Measurements from ENCODE around the gene SUPV3L1.

SUPV3L1 gene

GRCh38 chr10:69234447-69234846, 54.4 kb downstream of the SUPV3L1 start:
- Histone ChIP-seq H3K27me3 (ENCODE audit: insufficient read depth, low read depth, severe bottlenecking) (no peaks in the 10 kb centered on the region), H3K36me3 (no peaks in the 10 kb centered on the region), H3K27ac (no peak overlapping the region), H3K4me3 (ENCODE audit: low read depth, low read length) (no peak overlapping the region), H3K9me3 (ENCODE audit: severe bottlenecking) (no peaks in the 10 kb centered on the region)
- no peak for DNase-seq
- TF ChIP-seq CTCF (IDR thresholded peaks at IDR 0.05; ENCODE audit: low read depth, low read length): no peak

GRCh38 chr10:69237528-69238159, 57.6 kb downstream of the SUPV3L1 start:
- no peaks in the 10 kb centered on the region for H3K36me3 ChIP-seq
- TF ChIP-seq CTCF (IDR thresholded peaks at IDR 0.05; ENCODE audit: low read depth, low read length): peak; percentile 92
- no peak overlapping the region for H3K4me3 ChIP-seq (ENCODE audit: low read depth, low read length)
- peak; percentile 88 for DNase-seq
- no peak overlapping the region for H3K27ac ChIP-seq
- H3K9me3 ChIP-seq (ENCODE audit: severe bottlenecking): no peaks in the 10 kb centered on the region
- no peaks in the 10 kb centered on the region for H3K27me3 ChIP-seq (ENCODE audit: insufficient read depth, low read depth, severe bottlenecking)

GRCh38 chr10:69239136-69239535, 59.1 kb downstream of the SUPV3L1 start:
- Histone ChIP-seq H3K27ac (no peak overlapping the region), H3K27me3 (ENCODE audit: insufficient read depth, low read depth, severe bottlenecking) (no peaks in the 10 kb centered on the region), H3K36me3 (no peaks in the 10 kb centered on the region), H3K4me3 (ENCODE audit: low read depth, low read length) (no peak overlapping the region), H3K9me3 (ENCODE audit: severe bottlenecking) (no peaks in the 10 kb centered on the region)
- TF ChIP-seq CTCF (IDR thresholded peaks at IDR 0.05; ENCODE audit: low read depth, low read length): no peak
- DNase-seq: no peak

- Histone ChIP-seq H3K27me3 (ENCODE audit: insufficient read depth, low read depth, severe bottlenecking) (no peaks in the 10 kb centered on the region), H3K36me3 (no peaks in the 10 kb centered on the region), H3K27ac (no peak overlapping the region), H3K4me3 (ENCODE audit: low read depth, low read length) (no peak overlapping the region), H3K9me3 (ENCODE audit: severe bottlenecking) (no peaks in the 10 kb centered on the region)
- no peak for DNase-seq
- TF ChIP-seq CTCF (IDR thresholded peaks at IDR 0.05; ENCODE audit: low read depth, low read length): no peak
Observed at GRCh38 chr10:69239816-69240434, 59.9 kb downstream of the SUPV3L1 start.

- Histone ChIP-seq H3K4me3 (ENCODE audit: low read depth, low read length) (no peak overlapping the region), H3K36me3 (no peaks in the 10 kb centered on the region), H3K9me3 (ENCODE audit: severe bottlenecking) (no peaks in the 10 kb centered on the region), H3K27me3 (ENCODE audit: insufficient read depth, low read depth, severe bottlenecking) (no peaks in the 10 kb centered on the region), H3K27ac (no peak overlapping the region)
- no peak for TF ChIP-seq CTCF (IDR thresholded peaks at IDR 0.05; ENCODE audit: low read depth, low read length)
- DNase-seq: no peak
Observed at GRCh38 chr10:69240455-69240854, 60.4 kb downstream of the SUPV3L1 start.

GRCh38 chr10:69241575-69241974, 61.5 kb downstream of the SUPV3L1 start:
- no peaks in the 10 kb centered on the region for H3K36me3 ChIP-seq
- TF ChIP-seq CTCF (IDR thresholded peaks at IDR 0.05; ENCODE audit: low read depth, low read length): no peak
- H3K9me3 ChIP-seq (ENCODE audit: severe bottlenecking): no peaks in the 10 kb centered on the region
- DNase-seq: no peak
- H3K27ac ChIP-seq: no peak overlapping the region
- no peaks in the 10 kb centered on the region for H3K27me3 ChIP-seq (ENCODE audit: insufficient read depth, low read depth, severe bottlenecking)
- H3K4me3 ChIP-seq (ENCODE audit: low read depth, low read length): no peak overlapping the region

Data from WERI-Rb-1 (cell line).